Measurements from ENCODE around the gene PROX2.

Gene PROX2

DNA sequence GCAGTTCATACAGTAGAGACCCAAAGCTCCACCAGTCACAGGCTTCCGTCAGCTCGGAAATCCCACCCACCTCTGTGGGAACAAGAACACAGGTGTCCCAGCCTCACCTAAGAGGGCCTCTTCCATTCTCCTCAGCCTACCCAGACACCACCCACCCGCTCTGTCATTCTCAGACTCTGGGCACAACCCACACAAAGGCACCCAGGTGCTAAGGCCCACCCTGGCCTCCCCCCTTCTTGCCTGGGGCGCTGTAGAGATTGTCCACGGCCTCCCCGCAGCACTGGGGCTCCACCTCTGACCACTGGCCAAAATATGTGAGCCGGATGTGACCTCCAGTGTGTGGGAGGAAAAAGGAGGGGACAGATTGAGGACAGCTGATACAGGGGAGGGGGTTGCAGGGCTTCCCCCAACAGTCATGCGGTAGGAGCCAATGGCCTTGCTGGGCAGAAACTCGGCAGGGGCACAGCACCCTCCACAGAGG lies 33.0 kb upstream of the PROX2 start:
- no peak for DNase-seq (ENCODE audit: low spot score)

DNA sequence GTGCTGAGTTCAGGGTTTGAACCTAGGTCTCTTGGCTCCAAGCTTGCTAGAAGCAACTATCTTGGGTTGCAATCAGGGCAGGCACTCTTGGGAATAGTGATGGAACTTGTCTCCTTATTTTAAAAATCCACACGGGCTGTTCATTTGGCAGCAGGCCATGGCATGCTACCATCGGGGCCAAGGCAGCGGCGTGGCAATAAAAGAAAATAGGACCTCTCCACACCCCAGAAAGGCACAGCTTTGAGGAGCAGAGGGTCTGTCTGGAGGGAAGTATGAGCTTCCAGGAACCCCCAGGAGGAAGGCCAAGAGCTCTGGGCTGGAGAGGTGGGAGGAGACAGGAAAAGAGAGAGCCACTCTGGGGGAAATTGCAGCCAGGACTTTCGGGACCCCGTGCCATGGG lies 31.8 kb upstream of the PROX2 start:
- no peak for DNase-seq (ENCODE audit: low spot score)

- DNase-seq (ENCODE audit: low spot score) = no peak
These were observed 31.1 kb upstream of the PROX2 start for GRCh38 chr14:74906925-74907521.

- DNase-seq (ENCODE audit: low spot score) = peak; percentile 78
These were observed 29.7 kb upstream of the PROX2 start for GRCh38 chr14:74905595-74906142.

- no peak for DNase-seq (ENCODE audit: low spot score)
These were observed 28.9 kb upstream of the PROX2 start for GRCh38 chr14:74904635-74905503.

- DNase-seq (ENCODE audit: low spot score) = no peak
These were observed 27.2 kb upstream of the PROX2 start for GRCh38 chr14:74902941-74903705.

- no peak for DNase-seq (ENCODE audit: low spot score)
These were observed 22.7 kb upstream of the PROX2 start for GRCh38 chr14:74898694-74899093.

- no peak for DNase-seq (ENCODE audit: low spot score)
These were observed 22.1 kb upstream of the PROX2 start for GRCh38 chr14:74898083-74898482.

GRCh38 chr14:74897642-74898041 lies 21.7 kb upstream of the PROX2 start:
- no peak for DNase-seq (ENCODE audit: low spot score)

DNA sequence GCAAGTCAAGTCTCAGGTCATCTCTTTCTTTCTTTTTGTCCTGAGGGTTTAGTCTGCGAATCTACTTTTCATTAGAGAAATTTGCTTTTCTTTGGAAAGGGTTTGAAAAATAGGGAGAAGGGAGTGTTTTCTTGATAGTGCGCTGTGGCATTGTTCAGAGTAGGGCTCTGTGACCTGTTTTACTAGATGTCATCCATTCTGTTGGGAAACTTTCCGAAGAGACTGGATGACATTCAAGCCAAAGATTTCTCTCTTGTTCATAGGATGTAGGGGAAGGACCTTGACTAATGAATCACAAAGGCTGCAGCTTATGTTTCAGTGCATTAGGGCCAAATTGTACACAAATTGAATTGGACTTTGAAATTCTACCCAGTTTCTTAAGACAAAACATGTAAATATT lies 20.5 kb upstream of the PROX2 start:
- DNase-seq (ENCODE audit: low spot score) = no peak

DNA sequence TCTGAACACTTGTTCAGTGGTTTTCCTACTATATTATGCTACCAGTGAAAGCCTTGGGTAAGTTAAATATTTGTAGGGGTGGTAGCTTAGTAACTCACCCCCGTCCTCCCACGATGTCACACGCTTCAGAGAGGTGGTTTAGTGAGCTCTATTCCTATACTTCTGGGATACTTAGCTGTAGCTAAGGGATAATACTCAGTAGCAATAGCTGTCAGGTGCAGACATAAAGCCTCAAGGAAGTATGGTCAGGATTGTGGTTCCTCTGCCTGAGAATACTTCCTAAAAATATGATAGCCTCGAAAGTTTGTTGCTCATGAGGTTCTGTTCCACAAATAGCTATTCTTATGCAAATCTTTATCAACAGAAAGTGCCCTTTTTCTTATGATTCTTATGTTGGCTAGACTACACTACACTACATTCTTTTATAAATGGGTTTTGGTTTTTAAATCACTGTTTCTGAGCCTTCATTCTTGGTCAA lies 17.7 kb upstream of the PROX2 start:
- no peak for DNase-seq (ENCODE audit: low spot score)

- no peak for DNase-seq (ENCODE audit: low spot score)
These were observed 16.8 kb upstream of the PROX2 start for GRCh38 chr14:74892745-74893144.

- DNase-seq (ENCODE audit: low spot score) = no peak
These were observed 15.9 kb upstream of the PROX2 start for GRCh38 chr14:74891870-74892269.

GRCh38 chr14:74890262-74890661 lies 14.3 kb upstream of the PROX2 start:
- DNase-seq (ENCODE audit: low spot score) = no peak

DNA sequence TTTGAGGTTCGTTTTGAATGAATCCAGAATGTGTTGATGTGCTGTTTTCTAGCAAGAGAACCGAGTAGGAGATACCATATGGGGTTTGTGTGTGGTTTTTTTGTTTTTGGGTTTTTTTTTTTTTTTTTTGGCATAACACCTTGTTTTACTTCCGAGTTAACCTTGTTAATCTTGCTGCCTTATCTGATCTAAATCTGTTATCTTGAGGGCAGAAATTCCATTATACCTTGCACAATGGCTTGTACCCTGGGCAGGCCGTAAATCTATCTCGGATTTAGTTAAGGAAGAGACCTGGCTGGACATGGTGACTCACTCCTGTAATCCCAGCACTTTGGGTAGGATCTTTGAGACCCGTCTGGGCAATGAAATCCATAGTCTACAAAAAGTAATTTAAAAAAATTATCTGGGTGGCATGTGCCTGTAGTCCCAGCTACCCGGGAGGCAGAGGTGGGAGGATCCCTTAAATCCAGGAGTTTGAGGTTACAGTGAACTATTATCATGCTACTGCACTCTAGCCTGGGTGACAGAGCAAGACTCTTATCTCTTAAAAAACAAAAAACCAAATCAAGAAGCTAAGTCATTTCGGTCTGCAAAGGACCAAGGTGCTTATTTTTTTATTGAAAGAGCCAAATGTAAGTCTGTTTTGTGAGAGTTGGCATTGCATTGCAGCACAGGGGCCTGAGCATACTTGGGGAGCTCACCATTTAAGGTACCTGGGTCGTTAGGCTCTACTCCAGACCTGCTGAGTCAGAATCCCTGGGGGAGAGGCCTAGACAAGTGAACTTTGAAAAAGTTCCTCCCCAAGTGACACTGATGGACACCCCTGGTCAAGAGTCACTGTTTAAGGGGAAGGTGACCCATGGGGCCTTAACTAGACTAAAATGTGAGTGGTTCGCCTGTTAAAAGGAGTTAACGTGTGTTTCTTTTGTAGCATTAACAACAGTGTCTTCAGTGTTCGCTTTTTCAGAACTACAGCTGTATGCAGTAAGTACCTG lies 12.5 kb upstream of the PROX2 start:
- DNase-seq (ENCODE audit: low spot score) = no peak

GRCh38 chr14:74886001-74886400 lies 10.1 kb upstream of the PROX2 start:
- DNase-seq (ENCODE audit: low spot score) = peak; percentile 86

DNA sequence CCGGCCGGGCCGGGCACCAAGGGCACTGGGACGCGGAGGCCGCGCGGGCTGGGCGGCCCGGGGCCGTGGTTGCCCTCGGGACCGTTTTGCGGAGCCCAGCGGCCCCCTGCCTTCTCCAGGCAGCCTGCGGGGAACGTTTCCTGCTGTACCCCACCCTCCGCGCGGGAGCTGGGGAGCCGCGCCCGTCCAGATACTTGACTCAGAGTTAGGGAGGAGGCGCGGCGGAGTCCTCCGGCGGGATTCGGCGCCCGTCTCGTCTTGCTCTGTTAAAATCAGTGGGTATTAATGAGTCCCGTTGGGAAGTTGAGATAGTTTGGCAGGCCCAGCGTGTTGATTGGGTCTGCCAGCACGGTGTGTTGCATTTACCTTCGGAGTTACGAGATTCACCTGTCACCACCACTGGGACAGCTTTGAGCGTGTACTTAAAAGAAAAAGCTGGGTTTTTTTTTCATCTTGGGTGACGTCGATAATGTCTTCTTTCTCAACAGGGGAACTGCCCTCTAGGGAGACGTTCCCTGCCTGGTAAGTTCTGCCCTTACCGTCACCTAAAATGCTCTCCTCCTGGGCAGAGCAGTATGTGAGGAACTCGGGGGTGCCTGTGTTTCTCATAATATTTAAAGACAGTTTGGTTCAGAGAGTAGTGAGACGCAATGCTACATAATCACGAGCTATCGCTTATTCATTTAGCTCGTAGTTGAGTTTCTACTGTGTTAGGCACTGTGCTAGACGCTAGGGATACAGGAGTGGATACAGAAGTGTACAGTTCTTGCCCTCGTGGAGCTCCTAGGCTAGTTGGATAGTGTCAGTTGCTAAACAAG lies 6.4 kb upstream of the PROX2 start:
- peak; percentile 55 for DNase-seq (ENCODE audit: low spot score)

DNA sequence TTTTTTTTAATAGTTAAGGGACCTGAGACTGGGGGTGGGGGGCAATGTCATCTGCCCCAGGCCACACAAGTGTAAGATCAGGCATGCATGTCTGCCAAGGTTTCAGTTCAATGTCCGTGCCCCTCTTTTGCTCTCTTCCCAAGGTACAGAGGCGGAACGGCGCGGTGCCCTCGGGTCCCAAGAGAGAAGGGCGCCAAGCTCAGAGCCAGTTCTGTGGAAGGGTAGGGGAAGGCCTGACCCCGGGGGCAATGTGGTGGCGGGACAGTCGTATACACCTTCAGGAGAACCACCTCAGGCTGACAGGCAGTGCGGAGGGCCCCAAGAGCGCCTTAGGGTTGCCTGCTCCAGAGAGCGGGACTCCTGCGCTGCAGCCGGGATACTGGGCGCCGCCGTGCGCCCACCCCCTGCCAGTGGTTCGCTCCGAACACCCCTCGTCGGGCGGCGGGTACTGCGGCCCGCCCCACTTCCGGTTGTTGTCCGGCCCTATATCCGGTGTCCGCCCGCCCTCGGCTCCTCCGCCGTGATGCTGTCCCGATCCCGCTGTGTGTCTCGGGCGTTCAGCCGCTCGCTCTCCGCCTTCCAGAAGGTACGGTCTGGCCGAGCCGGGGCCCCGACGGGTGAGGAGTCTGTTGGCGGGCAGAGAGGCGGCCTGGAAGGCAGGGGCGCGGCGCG lies 5.6 kb upstream of the PROX2 start, which contains the start of gene DLST:
TSS of gene DLST (plus strand) at position 486 of the 672 bp plus-strand sequence. CDS start at position 524, 38 bp downstream.
- DNase-seq (ENCODE audit: low spot score) = peak; percentile 95

- no peak for DNase-seq (ENCODE audit: low spot score)
These were observed 3.7 kb upstream of the PROX2 start for GRCh38 chr14:74879427-74880182.

Data from hepatic stellate cell (primary cell).